AG09309 (cell line): ENCODE results near the gene HYAL2.

Source experiments
- DNase-seq: peaks from one replicate; pipeline ENCODE4 v3.0.0-alpha.2; 2010; ENCODE audit warnings: low read depth
- H3K4me3 ChIP-seq: 2 replicates; pipeline ENCODE4 v1.5.1; 2011; ENCODE audit warnings: mild to moderate bottlenecking, low read depth, low read length, moderate library complexity; ENCODE audit not compliant: control insufficient read depth
- TF ChIP-seq, protein P1 (sequence below): IDR thresholded peaks from 2 replicates; pipeline ENCODE4 v1.5.1; 2011; ENCODE audit warnings: mild to moderate bottlenecking, low read depth, low read length, inconsistent platforms; ENCODE audit not compliant: insufficient read depth, control insufficient read depth; ENCODE audit errors: missing control alignments

The HYAL2 gene

DNA sequence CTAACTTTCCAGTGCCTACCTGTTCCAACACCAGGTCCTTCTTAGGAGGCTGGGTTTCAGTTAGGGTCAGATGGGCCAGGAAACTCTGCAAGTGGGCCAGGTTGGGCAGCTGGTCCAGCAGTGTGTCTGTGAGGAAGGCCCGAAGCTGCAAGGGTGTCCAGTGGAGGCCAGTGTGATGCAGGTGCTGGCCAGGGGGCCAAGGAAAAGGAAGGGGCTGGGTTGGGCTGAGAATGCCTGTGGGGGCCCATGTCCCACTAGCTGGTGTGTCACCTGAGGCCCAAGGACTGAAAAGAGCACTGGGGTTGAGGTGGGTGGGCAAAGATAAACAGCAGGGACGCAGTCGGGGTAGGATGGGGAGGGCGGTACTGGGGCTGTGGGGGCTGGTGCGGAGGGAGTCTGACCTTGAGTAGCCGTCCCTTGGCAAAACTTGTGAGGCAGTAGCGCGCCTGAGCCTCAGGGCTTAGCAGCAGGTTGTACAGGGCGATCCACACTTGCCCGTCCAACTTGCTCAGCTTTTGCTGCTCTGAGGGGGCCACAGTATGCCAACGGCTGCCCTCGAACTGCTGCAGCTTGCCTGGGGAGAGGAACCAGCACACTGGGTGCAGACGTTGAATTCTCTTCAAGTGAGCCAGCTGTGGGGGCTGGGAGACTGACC is 19.6 kb upstream of the HYAL2 start:
- H3K4me3 ChIP-seq: no peak overlapping the region
- no peak for DNase-seq
- TF ChIP-seq, protein P1, sequence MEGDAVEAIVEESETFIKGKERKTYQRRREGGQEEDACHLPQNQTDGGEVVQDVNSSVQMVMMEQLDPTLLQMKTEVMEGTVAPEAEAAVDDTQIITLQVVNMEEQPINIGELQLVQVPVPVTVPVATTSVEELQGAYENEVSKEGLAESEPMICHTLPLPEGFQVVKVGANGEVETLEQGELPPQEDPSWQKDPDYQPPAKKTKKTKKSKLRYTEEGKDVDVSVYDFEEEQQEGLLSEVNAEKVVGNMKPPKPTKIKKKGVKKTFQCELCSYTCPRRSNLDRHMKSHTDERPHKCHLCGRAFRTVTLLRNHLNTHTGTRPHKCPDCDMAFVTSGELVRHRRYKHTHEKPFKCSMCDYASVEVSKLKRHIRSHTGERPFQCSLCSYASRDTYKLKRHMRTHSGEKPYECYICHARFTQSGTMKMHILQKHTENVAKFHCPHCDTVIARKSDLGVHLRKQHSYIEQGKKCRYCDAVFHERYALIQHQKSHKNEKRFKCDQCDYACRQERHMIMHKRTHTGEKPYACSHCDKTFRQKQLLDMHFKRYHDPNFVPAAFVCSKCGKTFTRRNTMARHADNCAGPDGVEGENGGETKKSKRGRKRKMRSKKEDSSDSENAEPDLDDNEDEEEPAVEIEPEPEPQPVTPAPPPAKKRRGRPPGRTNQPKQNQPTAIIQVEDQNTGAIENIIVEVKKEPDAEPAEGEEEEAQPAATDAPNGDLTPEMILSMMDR: no peak

- DNase-seq: no peak
- TF ChIP-seq, protein P1: no peak
- peak overlapping the region; percentile 61 for H3K4me3 ChIP-seq
Measured at GRCh38 chr3:50341537-50341936, 19.0 kb upstream of the HYAL2 start.

GRCh38 chr3:50340448-50341329 is 18.1 kb upstream of the HYAL2 start, which contains the start of gene RASSF1:
Gene RASSF1, minus strand, starts transcription at chr3:50340836. Its CDS starts 31 bp downstream, at chr3:50340805.
- peak within 1 kb of the TSS; percentile 61 for H3K4me3 ChIP-seq
- TF ChIP-seq, protein P1: no peak
- DNase-seq: no peak

DNA sequence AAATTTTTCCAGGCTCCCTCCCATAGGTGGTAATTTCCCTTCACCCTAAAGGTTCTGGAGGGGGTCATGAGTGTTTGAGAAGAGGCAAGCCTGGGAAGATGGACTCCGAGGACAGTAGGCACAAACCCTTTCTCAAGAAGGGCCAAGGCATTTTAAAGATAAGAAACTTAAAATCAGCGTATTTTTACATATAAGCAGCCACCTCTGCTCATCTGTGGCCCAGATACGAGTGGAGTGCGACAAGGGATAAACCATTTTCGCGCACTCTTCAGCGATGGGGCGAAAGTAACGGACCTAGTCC is 17.6 kb upstream of the HYAL2 start:
- TF ChIP-seq, protein P1: no peak
- peak overlapping the region; percentile 61 for H3K4me3 ChIP-seq
- DNase-seq: no peak

DNA sequence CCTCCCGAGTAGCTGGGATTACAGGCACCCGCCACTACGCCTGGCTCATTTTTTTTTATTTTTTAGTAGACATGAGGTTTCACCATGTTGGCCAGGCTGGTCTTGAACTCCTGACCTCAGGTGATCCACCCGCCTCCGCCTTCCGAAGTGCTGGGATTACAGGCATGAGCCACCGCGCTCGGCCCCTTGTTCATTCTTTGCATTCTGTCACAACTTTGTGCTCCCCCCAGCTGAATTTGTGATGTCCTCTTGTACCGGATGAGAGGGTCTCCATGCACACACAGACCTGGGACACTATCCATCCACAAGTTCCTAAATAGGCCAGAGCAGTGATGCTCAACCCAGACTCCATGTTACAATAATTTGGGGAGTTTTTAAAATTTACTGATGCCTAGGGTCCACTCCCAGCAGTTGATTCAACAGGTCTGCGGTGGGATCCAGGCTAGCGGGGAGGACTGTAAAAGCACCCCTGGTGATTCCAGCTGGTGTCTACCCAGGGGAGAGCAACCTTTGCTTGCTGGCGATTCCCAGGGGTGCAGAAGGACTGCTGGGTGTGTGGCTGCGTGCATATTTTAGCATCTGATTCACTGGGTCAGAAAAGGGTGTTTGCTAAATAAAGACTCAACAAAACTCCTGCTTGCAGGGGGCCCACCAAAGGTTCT is 17.1 kb upstream of the HYAL2 start:
- H3K4me3 ChIP-seq: peak overlapping the region; percentile 61
- TF ChIP-seq, protein P1: no peak
- no peak for DNase-seq

DNA sequence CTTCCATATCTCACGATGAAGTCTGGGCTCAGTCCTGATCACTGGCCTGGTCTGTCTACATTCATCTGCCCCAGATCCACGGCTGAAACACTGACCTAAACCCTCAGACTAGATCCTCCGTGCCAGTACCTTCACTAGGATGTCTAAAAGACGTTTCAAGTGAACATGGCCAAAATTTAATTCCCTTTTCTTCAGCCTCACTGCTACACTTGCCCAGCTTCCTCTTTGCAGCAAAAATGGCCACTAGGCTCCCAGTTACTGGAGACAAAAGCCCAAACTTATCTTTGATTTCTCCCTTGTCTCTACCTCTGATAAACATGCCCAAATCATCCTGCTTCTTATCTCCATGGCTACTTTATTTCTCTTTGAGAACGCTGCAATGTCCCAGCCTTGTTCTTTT is 16.4 kb upstream of the HYAL2 start:
- no peak overlapping the region; the same call in 1 of the 2 replicates for H3K4me3 ChIP-seq
- TF ChIP-seq, protein P1: no peak
- no peak for DNase-seq
